GM21825 (cell line): ENCODE measurements around the gene PCDH9.
"Not testable (repeated sequence)": the region's sequence is repeated elsewhere in the genome, so short reads cannot be mapped to it uniquely, and the experiment has no call there.

Experiments used
- ATAC-seq: cut with Tn5 transposase; IDR thresholded peaks from one replicate; pipeline ENCODE4 v1.9.1; 2021; ENCODE audit warnings: mild to moderate bottlenecking, moderate library complexity; ENCODE audit not compliant: unreplicated experiment

The PCDH9 gene

GRCh38 chr13:66328476-66328875 lies 901.7 kb downstream of the PCDH9 start:
- no peak for ATAC-seq

- no peak for ATAC-seq
These were observed 906.3 kb downstream of the PCDH9 start for GRCh38 chr13:66323745-66324347.

- ATAC-seq: no peak
These were observed 907.2 kb downstream of the PCDH9 start for GRCh38 chr13:66322936-66323335.

DNA sequence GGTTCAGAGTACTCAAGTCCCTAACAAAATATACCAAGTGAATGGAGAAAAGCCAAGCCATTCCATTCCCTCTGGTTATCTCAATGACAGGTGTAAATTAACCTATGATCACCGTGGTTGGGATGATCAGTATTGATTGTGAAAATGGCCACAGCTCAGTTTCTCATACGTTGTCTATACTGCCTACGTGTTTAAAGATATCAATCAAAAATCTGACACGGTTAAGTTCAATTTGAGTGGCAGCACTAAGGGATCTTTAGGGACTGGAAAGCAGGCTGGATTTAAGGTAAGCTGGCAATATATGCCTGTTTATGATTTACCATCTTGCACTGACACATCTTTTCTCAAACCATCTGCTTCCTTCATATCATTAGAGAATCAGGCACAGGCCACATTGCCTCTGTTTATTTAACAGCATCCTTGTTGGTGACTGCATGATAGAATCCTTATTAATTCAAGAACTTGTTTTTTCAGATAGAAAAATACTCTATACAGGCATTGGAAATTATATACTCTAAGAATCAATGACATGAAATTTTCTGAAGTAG lies 907.9 kb downstream of the PCDH9 start:
- ATAC-seq: no peak

GRCh38 chr13:66314911-66315310 lies 915.2 kb downstream of the PCDH9 start:
- no peak for ATAC-seq

GRCh38 chr13:66313413-66313812 lies 916.7 kb downstream of the PCDH9 start:
- no peak for ATAC-seq

GRCh38 chr13:66312312-66313087 lies 917.6 kb downstream of the PCDH9 start:
- ATAC-seq: no peak

- no peak for ATAC-seq
These were observed 924.0 kb downstream of the PCDH9 start for GRCh38 chr13:66305961-66306617.

DNA sequence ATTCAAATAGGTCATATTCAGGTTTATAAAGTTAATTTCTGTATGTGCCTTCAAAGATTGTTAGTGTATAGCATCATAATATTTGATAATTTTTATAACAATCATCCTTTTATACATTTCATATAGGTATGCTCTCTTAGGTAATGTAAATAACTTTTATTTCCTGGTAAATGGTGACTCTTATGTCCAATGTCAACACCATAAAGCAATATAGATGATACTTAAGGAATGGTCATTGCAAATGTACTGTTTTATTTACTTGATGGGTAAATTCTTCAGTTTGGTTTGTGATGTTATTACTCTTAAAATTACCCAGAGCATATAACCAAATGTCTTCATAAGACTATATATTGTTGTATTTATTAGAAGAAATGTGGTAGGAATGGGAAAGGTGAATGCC lies 928.7 kb downstream of the PCDH9 start:
- ATAC-seq: no peak

- ATAC-seq: no peak
These were observed 929.1 kb downstream of the PCDH9 start for GRCh38 chr13:66301006-66301405.

- no peak for ATAC-seq
These were observed 933.3 kb downstream of the PCDH9 start for GRCh38 chr13:66296875-66297274.

DNA sequence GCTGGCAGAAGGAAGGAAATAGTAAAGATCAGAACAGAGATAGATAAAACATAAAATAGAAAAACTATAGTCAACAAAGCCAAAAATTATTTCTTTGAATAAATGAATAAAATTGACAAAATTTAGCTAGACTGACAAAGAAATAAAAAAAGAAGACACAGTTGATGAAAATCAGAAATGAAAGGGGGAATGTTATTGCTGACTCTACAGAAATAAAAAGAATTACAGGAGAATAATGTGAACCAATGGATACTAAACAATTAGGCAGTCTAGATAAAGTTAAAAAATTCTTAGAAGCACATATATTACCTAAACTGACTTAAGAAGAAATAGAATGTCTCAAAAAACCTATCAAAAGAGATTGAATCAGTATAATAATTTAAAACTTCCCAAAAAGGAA lies 933.8 kb downstream of the PCDH9 start:
- ATAC-seq: no peak

DNA sequence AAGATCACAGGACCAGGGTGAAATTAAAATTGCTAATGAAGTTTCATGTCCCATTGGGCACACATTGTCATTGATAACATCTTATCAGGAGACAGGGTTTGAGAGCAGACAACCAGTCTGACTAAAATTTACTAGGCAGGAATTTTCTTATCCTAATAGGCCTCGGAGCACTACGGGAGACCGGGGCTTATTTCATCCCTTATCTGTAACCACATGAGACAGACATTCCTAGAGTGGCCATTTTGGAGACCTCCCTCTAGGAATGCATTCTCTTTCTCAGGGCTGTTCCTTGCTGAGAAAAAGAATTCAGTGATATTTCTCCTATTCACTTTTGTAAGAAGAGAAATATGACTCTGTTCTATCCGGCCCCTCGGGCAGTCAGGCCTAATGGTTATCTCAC lies 943.3 kb downstream of the PCDH9 start:
- ATAC-seq: not testable (repeated sequence)

- no peak for ATAC-seq
These were observed 954.7 kb downstream of the PCDH9 start for GRCh38 chr13:66275416-66275815.

- no peak for ATAC-seq
These were observed 957.1 kb downstream of the PCDH9 start for GRCh38 chr13:66273011-66273410.

GRCh38 chr13:66266761-66267160 lies 963.4 kb downstream of the PCDH9 start:
- no peak for ATAC-seq

DNA sequence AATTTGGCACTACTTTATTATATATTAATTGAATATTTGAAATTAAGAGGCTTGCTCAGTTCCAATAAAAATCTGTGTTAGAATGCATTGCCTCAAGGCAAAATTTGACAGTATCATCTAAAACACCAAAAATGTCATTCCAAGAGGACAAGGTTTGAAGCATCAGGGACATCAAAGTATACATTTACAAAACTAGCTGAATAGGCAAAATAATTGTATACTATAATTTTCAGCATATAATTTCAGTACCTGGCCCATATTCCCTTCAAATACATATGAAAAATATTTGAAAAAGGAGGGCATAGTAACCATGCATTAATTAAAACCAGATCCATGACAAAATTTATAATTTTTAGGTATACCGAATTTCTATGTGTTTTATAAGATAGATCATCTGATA lies 963.8 kb downstream of the PCDH9 start:
- no peak for ATAC-seq

GRCh38 chr13:66265371-66265770 lies 964.8 kb downstream of the PCDH9 start:
- no peak for ATAC-seq

DNA sequence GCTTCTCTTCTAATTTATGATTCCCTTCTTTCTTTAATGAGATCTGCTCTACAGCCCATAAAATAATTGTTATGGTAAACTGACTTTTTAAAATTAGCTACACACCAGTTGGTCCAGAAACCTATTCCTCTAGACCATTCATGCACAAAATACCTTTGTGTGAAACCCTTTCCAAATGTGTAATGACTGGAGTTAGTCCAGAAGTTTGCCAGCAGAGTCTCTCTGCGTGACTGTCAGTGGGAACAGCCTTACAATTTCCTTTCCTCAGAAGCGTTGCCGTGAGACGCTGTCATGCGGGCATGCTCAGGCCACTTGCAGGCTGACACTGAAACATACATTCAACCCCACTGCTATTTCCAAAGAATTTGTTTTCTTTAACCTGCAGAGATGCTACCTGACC lies 965.2 kb downstream of the PCDH9 start:
- ATAC-seq: no peak

DNA sequence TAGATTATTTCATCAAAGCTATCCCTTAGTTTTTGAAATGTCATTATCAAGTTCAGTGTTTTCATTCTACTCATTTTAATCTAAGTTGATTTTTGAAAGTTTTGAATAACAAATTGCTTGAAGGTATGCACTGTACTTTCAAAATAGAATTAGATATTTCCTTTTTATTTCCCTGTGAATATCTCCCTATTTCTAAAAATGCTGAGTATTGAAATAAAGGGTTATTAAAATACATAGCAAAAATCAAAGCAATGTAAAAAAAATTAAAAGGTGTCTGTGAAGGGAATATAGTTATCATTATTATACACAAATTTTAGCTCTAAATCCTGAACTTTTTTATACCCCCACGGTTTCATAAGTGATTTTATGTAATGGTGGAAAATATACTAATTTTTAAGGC lies 967.8 kb downstream of the PCDH9 start:
- ATAC-seq: no peak

DNA sequence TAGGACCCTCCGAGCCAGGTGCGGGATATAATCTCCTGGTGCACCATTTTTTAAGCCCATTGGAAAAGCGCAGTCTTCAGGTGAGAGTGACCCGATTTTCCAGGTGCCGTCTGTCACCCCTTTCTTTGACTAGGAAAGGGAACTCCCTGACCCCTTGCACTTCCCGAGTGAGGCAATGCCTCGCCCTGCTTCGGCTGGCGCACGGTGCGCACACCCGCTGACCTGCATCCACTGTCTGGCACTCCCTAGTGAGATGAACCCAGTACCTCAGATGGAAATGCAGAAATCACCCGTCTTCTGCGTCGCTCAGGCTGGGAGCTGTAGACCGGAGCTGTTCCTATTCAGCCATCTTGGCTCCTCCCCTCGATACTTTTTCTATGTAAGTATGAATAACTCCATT lies 970.7 kb downstream of the PCDH9 start:
- not testable (repeated sequence) for ATAC-seq
